ENCODE data around the gene RTRAF. TPM values are rescaled to one million over a fixed set of nuclear protein-coding genes. Genes with fewer than 3 reads are reported as not detected.
A peak's percentile ranks its signal among the peaks of the same experiment; 100 is the strongest.

RTRAF gene
- total and polyA plus RNA-seq, 3 donors from 2014 or later, result 157 to 439 (median 170) TPM

GRCh38 chr14:52048641-52049204, 59.4 kb downstream of the RTRAF start:
- TF ChIP-seq CTCF (IDR thresholded peaks at IDR 0.05), result no peak
- TF ChIP-seq POLR2A (IDR thresholded peaks at IDR 0.05), result no peak
- intact Hi-C loops (cut with DNase I; ENCODE audit: low total_unique reads), result no loop called here
- no peak for DNase-seq

GRCh38 chr14:52049271-52049670, 59.9 kb downstream of the RTRAF start:
- Histone ChIP-seq H3K27me3 (no peaks in the 10 kb centered on the region), H3K27ac (no peak overlapping the region), H3K4me1 (peaks cover 11% of the 10 kb centered on the region), H3K9me3 (no peaks in the 10 kb centered on the region), H3K4me3 (no peak overlapping the region), H3K36me3 (ENCODE audit: low read depth, missing control alignments) (no peaks in the 10 kb centered on the region)
- no peak for DNase-seq
- intact Hi-C loops (cut with DNase I; ENCODE audit: low total_unique reads), result no loop called here
- TF ChIP-seq CTCF (IDR thresholded peaks at IDR 0.05), result no peak
- no peak for TF ChIP-seq POLR2A (IDR thresholded peaks at IDR 0.05)
- WGBS, 2 donors, result 70 to 75% methylated on average over 5 of the region's 5 CpGs

More at GRCh38 chr14:52048641-52049204, 59.4 kb downstream of the RTRAF start:
- WGBS, 2 donors, result 68 to 69% methylated on average over 3 of the region's 3 CpGs
- Histone ChIP-seq H3K4me1 (peaks cover 11% of the 10 kb centered on the region), H3K27ac (no peak overlapping the region), H3K27me3 (no peaks in the 10 kb centered on the region), H3K9me3 (no peaks in the 10 kb centered on the region), H3K36me3 (ENCODE audit: low read depth, missing control alignments) (no peaks in the 10 kb centered on the region), H3K4me3 (no peak overlapping the region)

- Histone ChIP-seq H3K36me3 (ENCODE audit: low read depth, missing control alignments) (no peaks in the 10 kb centered on the region), H3K27ac (no peak overlapping the region), H3K4me1 (peaks cover 11% of the 10 kb centered on the region), H3K9me3 (no peaks in the 10 kb centered on the region), H3K4me3 (no peak overlapping the region), H3K27me3 (no peaks in the 10 kb centered on the region)
- TF ChIP-seq CTCF (IDR thresholded peaks at IDR 0.05) (no peak), POLR2A (IDR thresholded peaks at IDR 0.05) (no peak)
- DNase-seq, result no peak
- intact Hi-C loops (cut with DNase I; ENCODE audit: low total_unique reads), result no loop called here
- 78 to 85% methylated on average over 3 to 6 of the region's 6 CpGs for WGBS, 2 donors
Measured at GRCh38 chr14:52049721-52050588, 60.6 kb downstream of the RTRAF start.

- intact Hi-C loops (cut with DNase I; ENCODE audit: low total_unique reads), result no loop called here
- Histone ChIP-seq H3K36me3 (ENCODE audit: low read depth, missing control alignments) (no peaks in the 10 kb centered on the region), H3K27me3 (no peaks in the 10 kb centered on the region), H3K4me3 (no peak overlapping the region), H3K9me3 (no peaks in the 10 kb centered on the region), H3K27ac (peak overlapping the region in 1 of 2 donors; percentile 4), H3K4me1 (peaks cover 11% of the 10 kb centered on the region)
- no peak for TF ChIP-seq POLR2A (IDR thresholded peaks at IDR 0.05)
- TF ChIP-seq CTCF (IDR thresholded peaks at IDR 0.05), result no peak
- 39 to 55% methylated on average over 3 of the region's 3 CpGs for WGBS, 2 donors
- no peak for DNase-seq
Measured at GRCh38 chr14:52051251-52051650, 61.9 kb downstream of the RTRAF start.

Data from testis (tissue), 3 donors.